Stimulated activated CD4-positive, alpha-beta T cell treated with anti-CD3 and anti-CD28 coated beads, Interleukin-4, amount 100 ng/mL, for 48 hours (primary cell): ENCODE results near the gene GUCY2F.

Source experiments
- DNase-seq, 2 donors: peaks; one replicate each; pipeline ENCODE4 v3.0.0-alpha.2; 2020; ENCODE audit warnings: low read depth in 2 of 2

Gene GUCY2F

DNA sequence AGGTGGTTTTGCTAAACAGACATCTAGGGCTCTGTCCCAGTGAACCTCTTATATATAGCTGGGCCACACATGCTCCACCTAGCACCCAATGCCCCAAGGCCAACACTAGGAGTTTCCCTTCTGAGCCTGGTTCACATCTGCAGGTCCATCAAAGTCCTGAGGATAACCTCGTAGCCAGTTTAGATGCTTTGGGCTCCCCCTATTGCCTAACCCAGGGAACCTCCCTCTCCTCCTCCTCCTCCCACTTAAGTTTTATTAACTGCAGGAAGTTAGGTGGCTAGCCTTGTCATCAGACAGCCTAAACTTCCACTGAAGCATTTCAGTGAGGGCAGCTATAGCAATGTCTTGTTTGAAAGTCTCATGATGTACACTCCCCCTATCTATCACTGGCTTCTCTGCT is 88.0 kb downstream of the GUCY2F start:
- no peak for DNase-seq

DNA sequence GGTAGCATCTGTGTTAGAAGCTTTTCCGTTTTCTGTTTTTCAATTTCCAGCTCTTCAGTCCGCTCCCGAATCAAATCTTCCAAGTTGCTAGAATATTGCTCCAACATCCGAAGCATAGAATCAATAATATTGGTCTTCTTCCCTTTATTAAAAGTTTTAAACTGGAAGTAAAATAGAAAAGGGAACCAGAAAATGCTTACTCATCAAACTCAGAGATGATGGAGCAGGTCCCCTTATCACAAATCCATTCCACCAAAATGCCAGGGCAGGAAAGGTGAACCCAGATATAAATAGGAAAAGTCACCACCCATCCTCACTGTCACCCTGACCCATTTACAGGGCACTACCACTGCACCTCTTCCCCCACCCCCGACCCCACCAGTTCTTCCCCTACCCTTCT is 89.0 kb downstream of the GUCY2F start:
- no peak for DNase-seq

DNA sequence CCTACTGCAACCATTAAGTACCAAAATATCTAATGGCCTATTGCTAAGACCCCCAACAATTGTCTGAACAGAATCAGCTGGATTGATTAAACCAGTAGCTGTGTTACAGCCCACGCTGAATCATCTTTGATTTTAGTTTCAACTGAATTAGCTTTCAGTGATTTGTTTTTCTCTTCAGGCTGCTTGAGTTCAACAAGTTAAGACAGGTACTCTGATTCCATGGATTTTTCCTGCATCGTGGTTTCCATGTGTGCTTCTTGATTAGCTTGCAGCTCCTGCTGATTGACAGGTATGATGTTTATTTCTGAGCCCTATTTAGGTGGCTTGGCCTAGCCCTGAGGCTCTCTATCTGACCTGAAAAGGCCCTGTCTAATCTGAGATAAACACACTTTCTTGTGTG is 91.3 kb downstream of the GUCY2F start:
- no peak for DNase-seq

DNA sequence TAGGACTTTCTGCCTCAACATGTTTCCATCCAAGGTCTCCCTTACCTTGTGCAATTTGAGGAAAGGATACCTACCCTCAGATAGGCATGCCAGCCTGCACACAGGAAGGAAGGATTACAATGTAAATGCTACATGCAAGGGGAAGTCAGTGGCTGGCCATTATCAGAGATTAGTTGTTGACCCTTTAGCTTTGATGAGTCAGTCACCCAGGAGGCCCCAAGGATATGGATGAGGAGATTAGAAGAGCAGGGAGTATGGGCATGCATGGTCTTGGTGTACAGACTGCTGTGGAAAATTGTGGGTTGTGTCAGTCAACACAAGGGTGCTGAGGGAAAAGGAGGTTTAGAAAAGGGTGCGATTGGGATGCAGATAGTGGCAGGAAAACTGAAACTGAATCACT is 92.0 kb downstream of the GUCY2F start:
- no peak for DNase-seq

DNA sequence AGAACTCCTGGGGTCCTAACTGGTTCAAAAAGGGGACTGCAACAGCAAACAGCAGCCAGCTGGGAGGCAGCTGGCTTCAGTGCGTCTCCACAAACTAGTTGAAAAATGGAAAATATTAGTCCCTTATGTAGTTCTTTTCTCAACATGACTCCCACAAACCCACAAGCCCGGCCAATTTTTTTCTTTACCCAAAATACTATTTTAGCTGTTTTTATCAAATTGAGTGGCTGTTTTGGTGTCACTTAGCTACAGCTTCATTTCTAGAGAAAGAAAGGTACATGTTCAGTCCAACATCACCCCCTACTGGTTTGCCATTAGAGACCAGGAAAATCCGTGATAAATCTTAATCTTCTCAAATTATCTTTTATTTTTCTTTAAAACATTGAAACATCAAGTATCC is 97.2 kb downstream of the GUCY2F start:
- DNase-seq = no peak

DNA sequence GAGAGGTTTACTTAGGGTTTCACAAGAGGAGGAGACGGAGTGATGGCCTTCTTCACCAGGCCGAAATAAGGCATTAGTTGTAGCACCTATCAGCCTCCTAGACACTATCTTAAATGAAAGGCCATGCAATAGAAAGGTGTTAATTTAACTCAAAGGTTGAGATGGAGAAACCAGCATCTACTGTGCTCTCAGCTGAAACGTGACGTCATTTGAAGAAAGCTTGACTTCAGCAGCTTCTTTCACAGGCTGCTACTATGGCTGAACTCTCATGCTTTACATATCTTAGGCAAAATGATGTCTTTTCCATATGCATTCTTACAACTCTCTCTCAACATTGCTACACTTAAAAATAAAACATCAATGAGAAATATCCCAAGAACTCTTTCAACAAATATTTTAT is 99.6 kb downstream of the GUCY2F start:
- DNase-seq = no peak

DNA sequence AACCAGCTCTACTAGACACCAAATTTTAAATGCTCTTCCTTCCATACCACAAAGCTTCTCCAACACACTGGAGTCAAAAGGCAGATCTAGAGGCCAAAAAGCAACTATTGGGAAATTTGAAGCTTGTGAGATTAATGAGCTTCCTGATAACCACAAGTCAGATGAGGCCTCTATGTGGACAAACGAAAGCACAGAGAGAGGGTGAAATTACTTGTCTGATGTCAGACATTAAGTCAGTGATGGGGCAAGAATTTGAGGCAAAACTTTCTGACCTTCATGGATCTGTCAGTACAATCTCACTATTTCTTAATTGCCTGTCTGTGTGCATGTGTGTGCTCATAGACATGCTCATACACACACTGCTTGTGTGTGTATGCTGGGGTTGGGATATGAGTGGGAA is 103.6 kb downstream of the GUCY2F start:
- DNase-seq = no peak

DNA sequence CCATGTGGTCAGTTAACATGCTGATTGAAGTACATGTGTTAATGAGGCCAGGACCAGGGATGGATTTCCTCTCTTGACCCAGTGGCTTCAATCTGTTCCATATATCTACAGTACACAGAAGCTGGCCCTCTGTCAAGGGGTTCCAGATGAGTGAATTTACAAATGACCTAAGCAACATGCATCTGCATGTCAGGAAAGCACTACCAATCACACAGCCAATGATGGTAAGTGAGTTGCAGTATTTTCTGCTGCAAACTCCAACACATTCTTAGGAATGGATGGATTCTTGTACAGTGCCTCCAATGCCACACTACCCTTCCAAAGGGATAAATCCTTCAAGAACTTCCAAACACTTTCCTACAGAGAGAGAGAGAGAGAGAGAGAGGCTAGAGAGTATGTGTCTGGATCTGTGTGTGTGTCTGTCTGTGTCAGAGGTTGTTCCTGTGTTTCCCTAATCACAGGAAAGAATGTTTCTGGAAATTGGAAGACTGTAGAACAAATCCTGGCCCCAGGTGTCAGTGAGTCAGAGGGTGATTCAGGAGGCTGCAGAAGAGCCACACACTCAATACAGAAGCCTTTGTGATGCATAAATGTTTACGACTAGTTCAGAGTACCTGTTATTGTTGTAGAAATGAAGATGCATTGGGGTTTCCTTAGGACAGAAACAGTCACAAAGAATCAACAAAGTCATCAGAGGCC is 107.5 kb downstream of the GUCY2F start:
- DNase-seq = no peak

DNA sequence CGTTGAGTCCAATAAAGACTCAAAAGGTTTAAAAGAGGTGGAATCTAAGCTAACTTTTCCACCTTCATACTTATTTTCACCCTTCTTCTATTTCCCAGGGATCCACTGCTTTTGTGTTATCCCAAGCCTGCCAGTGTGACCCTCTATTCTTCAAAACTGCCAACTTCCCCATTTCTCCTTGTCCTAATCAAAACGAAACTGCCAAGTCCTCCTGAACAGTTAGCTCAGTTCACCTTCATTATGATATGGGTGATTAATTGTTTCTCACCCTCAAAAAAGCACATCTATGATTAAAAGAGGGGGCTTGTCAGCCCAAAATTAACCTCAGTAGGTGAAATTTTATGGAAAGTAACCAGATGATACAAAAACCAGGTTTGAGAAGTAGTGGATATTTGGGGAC is 108.4 kb downstream of the GUCY2F start:
- no peak for DNase-seq

DNA sequence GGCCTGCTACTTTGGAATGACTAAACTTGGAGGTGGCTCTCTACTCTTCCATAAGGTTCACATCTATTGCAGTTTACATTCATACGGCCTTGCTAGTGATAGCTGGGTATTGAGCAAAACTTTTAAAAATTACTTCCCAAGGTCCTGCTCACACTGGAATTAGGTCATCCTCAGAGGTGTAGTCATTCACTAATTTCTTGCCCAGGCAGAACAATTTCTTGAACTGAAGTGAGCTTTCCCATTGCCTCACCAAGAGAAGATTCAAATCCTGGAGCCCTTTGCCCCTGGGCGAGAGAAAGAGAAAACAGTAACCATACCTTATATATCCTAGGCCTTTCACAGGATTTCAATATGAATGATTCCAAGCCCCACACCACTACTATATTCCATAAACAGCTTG is 109.2 kb downstream of the GUCY2F start:
- no peak for DNase-seq

DNA sequence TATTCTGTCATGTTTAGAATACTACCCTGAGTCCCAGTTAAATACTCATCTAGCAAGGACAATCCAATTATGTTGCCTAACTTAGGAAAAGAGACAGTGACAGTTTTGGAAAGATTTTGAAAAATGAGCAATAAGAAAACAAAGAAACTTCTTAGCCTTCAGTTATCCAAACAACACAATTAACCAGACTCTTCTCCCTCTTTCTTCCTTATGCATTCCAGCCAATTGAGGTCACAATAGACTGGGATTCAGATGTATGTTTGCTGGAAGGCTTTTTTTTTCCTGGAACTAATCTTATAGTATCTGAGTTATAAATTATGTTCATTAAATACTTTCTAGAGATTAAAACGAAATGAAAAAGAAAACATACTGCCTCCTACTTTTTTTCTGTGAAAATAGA is 109.6 kb downstream of the GUCY2F start:
- DNase-seq = no peak

DNA sequence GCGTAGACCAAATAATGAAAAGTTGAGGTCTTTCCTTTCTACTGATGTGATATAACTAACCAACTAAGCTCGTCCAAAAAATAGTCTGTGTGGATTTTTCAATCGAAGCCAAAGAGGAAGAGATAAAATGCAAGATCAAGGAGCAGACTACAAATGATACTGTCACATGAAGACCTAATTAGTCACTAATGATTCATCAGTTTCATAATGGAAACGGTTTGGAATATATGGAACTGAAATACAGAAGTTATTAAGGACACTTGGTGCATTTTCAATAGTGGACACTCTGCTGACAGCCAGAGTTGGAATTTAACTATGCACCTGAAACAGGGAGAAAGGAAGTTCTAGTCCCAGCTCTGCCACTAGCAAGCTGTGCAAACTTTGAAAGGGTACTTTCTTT is 119.8 kb downstream of the GUCY2F start:
- no peak for DNase-seq

DNA sequence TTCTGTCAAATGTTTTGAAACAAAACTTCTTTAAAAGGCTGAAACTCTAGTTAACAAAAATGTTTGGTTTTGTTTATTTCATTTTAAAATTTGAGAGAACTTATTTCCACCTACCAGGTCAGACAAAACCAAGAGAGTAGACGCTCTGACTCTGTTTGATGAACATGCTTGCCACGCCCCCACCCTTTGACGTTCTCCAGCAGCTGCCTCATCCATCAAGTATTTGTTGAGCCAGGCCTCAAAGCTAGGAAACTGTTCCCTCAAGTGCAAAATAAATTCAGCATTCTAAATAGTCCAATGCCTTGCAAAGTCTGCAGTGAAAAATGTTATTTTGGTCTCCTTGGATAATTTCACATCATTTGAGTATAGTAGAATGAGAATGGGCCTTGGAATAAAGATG is 121.6 kb downstream of the GUCY2F start:
- no peak for DNase-seq

DNA sequence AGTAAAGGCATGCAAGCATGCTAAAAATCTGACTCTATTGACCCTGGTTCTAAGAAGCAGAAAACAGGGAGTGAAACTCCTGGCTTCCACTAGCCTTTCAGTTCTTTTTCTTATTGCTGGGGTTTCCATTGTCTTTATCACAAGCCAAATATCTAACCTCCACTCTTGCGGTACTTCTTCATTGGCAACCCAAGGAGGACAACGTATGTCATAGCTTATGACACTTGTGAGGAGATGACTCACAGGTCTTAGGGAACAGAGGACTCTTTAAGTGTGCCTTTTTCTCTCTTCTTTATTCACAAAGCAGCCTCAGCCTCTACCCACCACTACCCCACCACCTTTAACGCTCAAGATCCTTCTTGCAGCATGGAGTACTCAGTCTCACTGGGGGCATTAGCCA is 124.2 kb downstream of the GUCY2F start:
- DNase-seq = no peak

DNA sequence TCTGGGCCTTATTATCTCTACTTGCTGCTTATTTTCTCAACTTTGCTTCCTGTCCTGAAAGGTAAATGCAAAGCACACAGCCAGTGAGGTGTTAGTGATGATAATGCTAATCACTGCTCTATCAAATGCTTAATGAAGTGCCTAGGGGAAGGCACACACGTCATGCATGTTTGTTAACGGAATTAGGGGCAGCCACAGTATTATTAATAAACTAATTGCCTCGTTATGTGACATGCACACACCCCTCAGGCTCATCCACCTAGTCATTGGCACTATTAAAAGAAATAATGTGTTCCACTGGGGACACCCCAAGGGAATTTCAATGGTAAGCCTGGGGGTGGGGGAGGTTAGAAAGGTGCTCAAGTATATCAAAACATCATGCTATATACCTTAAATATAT is 125.2 kb downstream of the GUCY2F start:
- DNase-seq = no peak

DNA sequence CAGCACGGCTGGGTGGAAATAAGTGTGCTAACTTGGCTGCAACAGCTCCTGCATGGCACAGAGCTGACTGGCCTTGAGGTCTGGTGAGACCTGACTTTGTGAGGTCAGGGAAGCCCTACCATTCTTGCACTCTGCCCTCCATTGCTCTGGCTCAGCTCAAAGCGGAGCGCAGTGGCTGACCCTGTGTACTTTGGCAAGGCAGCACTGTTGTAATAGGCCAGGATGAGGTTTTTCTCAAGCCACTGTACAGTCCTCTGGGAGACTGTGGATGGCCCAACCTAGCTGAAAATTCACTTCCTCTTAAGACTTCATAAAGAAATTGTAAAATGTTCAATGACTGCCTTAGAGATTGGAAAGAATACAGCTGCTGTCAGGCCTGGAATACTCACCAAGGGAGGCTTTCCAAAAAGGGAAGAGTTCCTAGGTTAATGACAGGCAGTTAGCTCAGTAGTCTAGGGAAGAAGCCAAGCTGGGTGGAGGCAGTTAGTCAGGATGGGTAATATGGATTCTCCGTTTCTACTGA is 129.8 kb downstream of the GUCY2F start:
- no peak for DNase-seq

DNA sequence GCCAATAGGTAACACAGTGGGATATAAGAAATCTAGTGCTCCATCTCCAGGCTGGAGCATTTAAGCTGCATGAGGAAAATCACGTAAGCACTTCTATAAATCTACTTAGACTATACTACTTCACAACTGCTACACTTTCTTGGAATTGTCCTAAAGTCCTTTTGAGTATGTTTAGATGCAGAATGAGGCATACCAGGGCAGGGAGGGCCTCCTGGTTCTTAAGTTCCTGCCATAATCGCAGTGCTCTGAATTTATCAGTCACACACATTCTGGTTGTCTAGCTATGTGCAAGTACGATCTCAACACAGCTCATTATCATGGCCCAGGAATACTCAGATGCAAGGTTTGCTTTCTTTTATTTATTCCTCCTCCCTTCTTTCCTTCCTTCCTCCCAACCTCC is 130.3 kb downstream of the GUCY2F start:
- no peak for DNase-seq

DNA sequence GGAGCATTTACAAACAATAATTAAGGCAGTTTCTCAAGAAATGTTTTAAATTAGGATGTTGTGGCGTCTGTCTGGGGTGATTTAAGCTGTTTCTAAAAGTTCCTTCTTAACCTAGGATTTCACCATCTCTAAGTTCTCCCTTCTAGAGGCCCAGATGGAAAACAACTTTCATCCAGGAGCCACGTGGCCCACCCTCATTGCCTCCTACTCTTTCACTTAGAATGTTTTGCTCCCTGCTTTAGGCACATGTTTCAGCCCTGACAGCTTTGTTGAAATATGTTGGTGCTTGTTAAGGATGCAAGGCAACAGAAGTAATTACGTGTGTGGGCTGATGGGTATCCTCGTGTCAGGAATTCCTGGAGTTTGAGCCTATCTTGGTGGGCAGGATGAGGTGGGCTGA is 131.3 kb downstream of the GUCY2F start:
- DNase-seq = no peak

DNA sequence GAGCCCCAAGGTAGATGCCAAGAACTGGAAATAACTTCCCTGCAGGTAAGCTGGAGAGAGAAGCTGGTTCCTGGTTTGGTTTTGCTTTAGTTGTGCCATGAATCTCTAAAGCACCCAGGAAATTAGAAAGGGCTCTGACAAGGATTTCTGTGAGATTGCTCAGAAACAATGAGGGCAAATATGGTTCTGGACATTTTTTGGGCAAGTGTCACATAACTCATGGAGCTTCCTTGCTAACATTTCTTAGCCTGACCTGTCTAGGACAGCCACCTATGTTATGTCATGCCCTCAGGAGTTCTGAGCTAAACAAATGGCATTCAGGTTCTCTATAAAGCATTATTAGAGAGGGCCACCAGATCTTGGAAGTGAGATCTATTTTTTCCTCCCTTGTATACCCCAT is 131.8 kb downstream of the GUCY2F start:
- no peak for DNase-seq

DNA sequence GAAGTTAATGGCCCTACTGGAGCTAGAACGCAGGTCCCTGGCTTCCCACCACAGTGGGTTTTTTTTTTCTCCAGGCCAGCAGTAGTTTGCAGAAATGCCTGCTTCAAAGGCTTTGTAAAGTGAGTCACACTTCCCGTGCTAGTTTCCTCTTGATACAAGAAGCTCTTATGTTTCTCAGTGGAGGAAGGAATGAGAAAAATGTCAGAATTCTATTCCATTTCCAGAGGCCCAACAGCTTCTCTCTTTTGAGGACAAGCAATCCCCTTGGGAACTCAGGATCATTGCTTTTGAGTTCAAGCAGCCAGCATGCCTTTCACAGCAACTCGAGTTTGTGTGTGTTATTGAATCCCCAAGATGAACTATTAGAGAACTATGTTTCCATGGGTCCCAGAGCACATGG is 134.3 kb downstream of the GUCY2F start:
- DNase-seq = no peak

DNA sequence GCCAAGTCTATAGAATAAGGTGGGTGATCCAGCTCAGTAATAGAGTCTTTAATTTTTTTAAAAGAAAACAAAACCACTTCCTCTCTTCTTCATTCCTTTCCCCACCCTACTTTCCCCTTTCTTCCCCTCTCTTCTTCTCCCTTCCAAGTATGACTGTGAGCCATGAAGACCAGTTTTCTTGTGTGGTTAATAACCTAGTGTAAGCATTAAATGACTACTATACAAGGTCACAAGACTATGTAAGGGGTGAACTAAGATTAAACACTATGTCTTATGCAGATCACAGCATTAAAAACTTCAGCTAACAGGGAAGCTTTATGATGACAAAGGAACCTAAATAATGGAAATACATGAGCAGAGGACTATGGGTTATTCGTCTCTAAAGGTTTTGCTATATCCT is 135.4 kb downstream of the GUCY2F start:
- no peak for DNase-seq

DNA sequence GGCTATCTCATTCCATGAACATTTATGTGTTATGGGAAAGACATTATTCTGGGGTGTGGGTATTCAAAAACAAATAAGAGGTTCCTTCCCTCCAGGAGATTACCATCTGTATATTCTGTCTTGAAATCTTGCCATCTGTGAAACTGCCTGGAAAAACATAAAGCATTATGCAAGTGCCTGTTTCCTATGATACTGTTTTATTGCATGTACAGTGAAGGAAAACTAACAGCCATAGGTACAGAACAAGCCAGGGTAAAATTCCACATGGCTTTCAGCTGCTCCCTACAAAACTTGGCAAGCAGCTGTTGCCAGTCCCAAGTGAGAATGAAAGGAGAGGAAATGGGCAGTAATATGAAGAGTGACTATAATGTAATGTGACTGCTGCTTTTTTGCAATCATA is 136.0 kb downstream of the GUCY2F start:
- no peak for DNase-seq

DNA sequence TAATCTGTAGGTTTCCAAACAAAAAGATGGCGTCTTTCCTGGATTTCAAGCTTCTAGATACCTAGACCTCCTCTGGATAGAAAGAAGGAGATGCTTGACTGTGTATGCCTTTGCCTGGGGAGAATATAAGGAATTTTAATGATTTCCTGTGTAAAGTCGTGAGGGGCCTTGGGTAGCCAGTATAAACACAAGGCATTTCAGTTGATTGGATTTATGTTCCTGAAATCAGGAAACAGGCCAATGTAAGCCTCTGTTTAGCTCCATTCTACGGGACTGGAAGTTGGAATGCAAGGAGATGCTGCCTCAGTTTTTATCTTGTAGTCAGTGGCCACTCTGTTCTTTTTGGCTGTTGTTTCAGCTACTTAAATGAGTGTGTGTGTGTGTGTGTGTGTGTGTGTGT is 137.2 kb downstream of the GUCY2F start:
- no peak for DNase-seq

DNA sequence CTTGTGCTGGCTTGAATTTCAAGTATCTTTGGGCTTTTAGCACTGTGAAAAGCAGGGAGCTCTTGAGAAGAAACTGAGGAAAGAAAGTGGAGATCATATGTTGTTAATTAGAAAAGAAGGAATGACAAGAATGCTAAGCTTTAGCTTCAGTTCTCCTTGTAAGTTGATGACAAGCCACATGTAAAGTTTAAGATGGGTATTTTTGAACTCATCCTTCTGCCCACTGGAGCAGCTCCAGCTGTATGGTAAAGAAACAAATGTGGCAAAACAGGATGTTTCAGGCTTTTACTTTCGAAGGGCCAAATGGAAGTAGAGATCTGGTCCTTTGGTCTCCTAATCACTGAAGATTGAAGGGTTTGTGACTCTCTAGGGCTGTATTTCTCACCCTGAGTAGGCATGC is 137.8 kb downstream of the GUCY2F start:
- DNase-seq = no peak
